Activated CD8-positive, alpha-beta T cell treated with anti-CD3 and anti-CD28 coated beads, Interleukin-2, amount 10 ng/mL, durations not matched to agents 7 days and 5 days (primary cell): Measurements from ENCODE around the gene GALNT5. TPM values are rescaled to one million over a fixed set of nuclear protein-coding genes. Genes with fewer than 3 reads are reported as not detected.
A peak's percentile ranks its signal among the peaks of the same experiment; 100 is the strongest.

Experiments used
- ATAC-seq: fragments of 150-1000 bp; cut with Tn5 transposase; one replicate; pipeline ENCODE4 v1.10.0; 2021; ENCODE audit warnings: moderate library complexity
- CTCF ChIA-PET: fragments of 350-600 bp; sonication (Branson Sonifier 250); formaldehyde crosslinking; loops from one replicate; lab custom pipeline; 2021; ENCODE audit warnings: antibody characterized with exemption; lab: Charles Lee
- POLR2A ChIA-PET: fragments of 350-600 bp; sonication (Branson Sonifier 250); formaldehyde crosslinking; loops from one replicate; lab custom pipeline; 2021; ENCODE audit warnings: antibody characterized with exemption; lab: Charles Lee
- DNase-seq: peaks from one replicate; pipeline ENCODE4 v3.0.0-alpha.2; 2020
- H3K27ac Mint-ChIP-seq: one replicate; pipeline ENCODE4 v1.8.0; 2021; ENCODE audit warnings: mild to moderate bottlenecking, mixed read lengths
- H3K27me3 Mint-ChIP-seq: one replicate; pipeline ENCODE4 v1.8.0; 2021; ENCODE audit warnings: low read depth, mixed read lengths
- H3K36me3 Mint-ChIP-seq: one replicate; pipeline ENCODE4 v1.8.0; 2021; ENCODE audit warnings: low read depth, mixed read lengths
- H3K4me1 Mint-ChIP-seq: one replicate; pipeline ENCODE4 v1.8.0; 2021; ENCODE audit warnings: low read depth, mixed read lengths
- H3K4me3 Mint-ChIP-seq: one replicate; pipeline ENCODE4 v1.8.0; 2021; ENCODE audit warnings: mild to moderate bottlenecking, mixed read lengths
- H3K9me3 Mint-ChIP-seq: one replicate; pipeline ENCODE4 v1.8.0; 2022; ENCODE audit warnings: mixed read lengths; ENCODE audit not compliant: insufficient read depth
- total RNA-seq, 2 experiments: library from RNA; stranded (reverse); gene quantifications; one replicate each; pipeline ENCODE4 v1.2.3, GENCODE V29; 2021

GALNT5 gene
- total RNA-seq, 2 experiments from 2014 or later = not detected

GRCh38 chr2:157296490-157296889 lies 39.0 kb downstream of the GALNT5 start:
- ChIA-PET CTCF (interaction anchor here (12.7 kb wide), 1 partner anchor 31 kb away, joined by 442 read pairs; the partner anchor contains the start of gene ERMN), POLR2A (no interaction called here)
- no peak overlapping the region for H3K27ac Mint-ChIP-seq

GRCh38 chr2:157296958-157297357 lies 39.5 kb downstream of the GALNT5 start:
- Mint-ChIP-seq H3K4me1 (peaks cover 8% of the 10 kb centered on the region), H3K9me3 (no peaks in the 10 kb centered on the region), H3K4me3 (no peak overlapping the region), H3K27ac (no peak overlapping the region), H3K27me3 (peaks cover 23% of the 10 kb centered on the region), H3K36me3 (no peaks in the 10 kb centered on the region)
- ChIA-PET POLR2A (no interaction called here), CTCF (interaction anchor here (0.8 to 12.7 kb wide), 2 partner anchors 30 to 455 kb away, joined by 3 to 442 read pairs; partner anchors contain the start of gene ERMN)
- no peak for DNase-seq
- ATAC-seq = no peak

More at GRCh38 chr2:157296490-157296889, 39.0 kb downstream of the GALNT5 start:
- Mint-ChIP-seq H3K36me3 (no peaks in the 10 kb centered on the region), H3K4me1 (peaks cover 8% of the 10 kb centered on the region), H3K27me3 (peaks cover 21% of the 10 kb centered on the region), H3K9me3 (no peaks in the 10 kb centered on the region), H3K4me3 (no peak overlapping the region)
- DNase-seq (no peak), ATAC-seq (no peak)

GRCh38 chr2:157301307-157301706 lies 43.8 kb downstream of the GALNT5 start:
- Mint-ChIP-seq H3K36me3 (no peaks in the 10 kb centered on the region), H3K4me1 (peaks cover 10% of the 10 kb centered on the region), H3K27me3 (peaks cover 26% of the 10 kb centered on the region), H3K9me3 (no peaks in the 10 kb centered on the region), H3K27ac (no peak overlapping the region), H3K4me3 (no peak overlapping the region)
- ChIA-PET POLR2A (no interaction called here), CTCF (interaction anchor here (0.6 to 12.7 kb wide), 36 partner anchors 9 to 734 kb away, joined by 3 to 442 read pairs (median 7); partner anchors contain the start of genes CYTIP and ERMN)
- ATAC-seq (no peak), DNase-seq (no peak)

- peak; percentile 53 for DNase-seq
- CTCF ChIA-PET = interaction anchor here (0.6 to 12.7 kb wide), 78 partner anchors 8 to 1441 kb away, joined by 3 to 442 read pairs (median 5); partner anchors contain the start of genes ACVR1, CYTIP and ERMN
- POLR2A ChIA-PET = interaction anchor here (0.6 to 0.9 kb wide), 2 partner anchors 12 to 111 kb away, joined by 4 read pairs; no protein-coding TSS in a partner anchor
- H3K36me3 Mint-ChIP-seq = no peaks in the 10 kb centered on the region
- peaks cover 23% of the 10 kb centered on the region for H3K4me1 Mint-ChIP-seq
- no peaks in the 10 kb centered on the region for H3K9me3 Mint-ChIP-seq
- H3K27ac Mint-ChIP-seq = no peak overlapping the region
- peaks cover 20% of the 10 kb centered on the region for H3K27me3 Mint-ChIP-seq
- peak; percentile 78 for ATAC-seq
- no peak overlapping the region for H3K4me3 Mint-ChIP-seq
Observed at GRCh38 chr2:157302492-157303099, 45.1 kb downstream of the GALNT5 start.

- ATAC-seq (no peak), DNase-seq (no peak)
- peaks cover 23% of the 10 kb centered on the region for H3K4me1 Mint-ChIP-seq
- POLR2A ChIA-PET = interaction anchor here (1.1 kb wide), 1 partner anchor 140 kb away, joined by 3 read pairs; the partner anchor contains the start of gene CYTIP
- no peaks in the 10 kb centered on the region for H3K9me3 Mint-ChIP-seq
- no peak overlapping the region for H3K4me3 Mint-ChIP-seq
- CTCF ChIA-PET = interaction anchor here (0.8 to 12.7 kb wide), 32 partner anchors 7 to 721 kb away, joined by 3 to 442 read pairs (median 8); partner anchors contain the start of gene ERMN
- no peaks in the 10 kb centered on the region for H3K36me3 Mint-ChIP-seq
- H3K27ac Mint-ChIP-seq = no peak overlapping the region
- H3K27me3 Mint-ChIP-seq = peaks cover 17% of the 10 kb centered on the region
Observed at GRCh38 chr2:157303612-157304011, 46.1 kb downstream of the GALNT5 start.

GRCh38 chr2:157304811-157305722 lies 47.6 kb downstream of the GALNT5 start:
- DNase-seq = no peak
- Mint-ChIP-seq H3K27me3 (peaks cover 12% of the 10 kb centered on the region), H3K27ac (no peak overlapping the region), H3K36me3 (no peaks in the 10 kb centered on the region), H3K4me3 (no peak overlapping the region), H3K9me3 (no peaks in the 10 kb centered on the region), H3K4me1 (peaks cover 23% of the 10 kb centered on the region)
- ChIA-PET POLR2A (interaction anchor here (0.6 to 1.1 kb wide), 2 partner anchors 129 to 138 kb away, joined by 3 read pairs; partner anchors contain the start of gene CYTIP), CTCF (interaction anchor here (0.7 to 12.7 kb wide), 23 partner anchors 12 to 719 kb away, joined by 3 to 442 read pairs (median 4); partner anchors contain the start of genes ACVR1C, CYTIP and ERMN)
- ATAC-seq = no peak

- Mint-ChIP-seq H3K4me1 (peaks cover 23% of the 10 kb centered on the region), H3K27ac (no peak overlapping the region), H3K36me3 (no peaks in the 10 kb centered on the region), H3K27me3 (peaks cover 8% of the 10 kb centered on the region), H3K4me3 (no peak overlapping the region), H3K9me3 (no peaks in the 10 kb centered on the region)
- no peak for DNase-seq
- POLR2A ChIA-PET = no interaction called here
- CTCF ChIA-PET = interaction anchor here (0.9 to 12.7 kb wide), 15 partner anchors 12 to 719 kb away, joined by 3 to 442 read pairs (median 5); partner anchors contain the start of genes ACVR1C and ERMN
- no peak for ATAC-seq
Observed at GRCh38 chr2:157305723-157306110, 48.2 kb downstream of the GALNT5 start.

- ChIA-PET POLR2A (interaction anchor here (0.6 to 1.2 kb wide), 2 partner anchors 132 to 592 kb away, joined by 3 read pairs; no protein-coding TSS in a partner anchor), CTCF (interaction anchor here (0.8 to 12.7 kb wide), 13 partner anchors 20 to 717 kb away, joined by 3 to 442 read pairs (median 4); partner anchors contain the start of genes ACVR1C and ERMN)
- Mint-ChIP-seq H3K9me3 (no peaks in the 10 kb centered on the region), H3K27ac (no peak overlapping the region), H3K4me1 (peaks cover 23% of the 10 kb centered on the region), H3K27me3 (peaks cover 6% of the 10 kb centered on the region), H3K36me3 (no peaks in the 10 kb centered on the region), H3K4me3 (no peak overlapping the region)
- DNase-seq (no peak), ATAC-seq (no peak)
Observed at GRCh38 chr2:157307021-157307420, 49.5 kb downstream of the GALNT5 start.

GRCh38 chr2:157309878-157310277 lies 52.4 kb downstream of the GALNT5 start:
- ChIA-PET POLR2A (interaction anchor here (0.6 kb wide), 1 partner anchor 167 kb away, joined by 3 read pairs; no protein-coding TSS in a partner anchor), CTCF (interaction anchor here (1.0 to 2.9 kb wide), 6 partner anchors 7 to 22 kb away, joined by 3 to 21 read pairs (median 6); partner anchors contain the start of gene ERMN)
- Mint-ChIP-seq H3K4me3 (no peak overlapping the region), H3K36me3 (no peaks in the 10 kb centered on the region), H3K27me3 (peaks cover 2% of the 10 kb centered on the region), H3K4me1 (peaks cover 14% of the 10 kb centered on the region), H3K9me3 (no peaks in the 10 kb centered on the region), H3K27ac (no peak overlapping the region)
- no peak for DNase-seq
- no peak for ATAC-seq

GRCh38 chr2:157311706-157312105 lies 54.2 kb downstream of the GALNT5 start:
- Mint-ChIP-seq H3K9me3 (no peaks in the 10 kb centered on the region), H3K27ac (no peak overlapping the region), H3K27me3 (peaks cover 2% of the 10 kb centered on the region), H3K36me3 (no peaks in the 10 kb centered on the region), H3K4me1 (peaks cover 9% of the 10 kb centered on the region), H3K4me3 (no peak overlapping the region)
- ChIA-PET CTCF (interaction anchor here (1.1 to 2.9 kb wide), 4 partner anchors 9 to 317 kb away, joined by 3 to 21 read pairs (median 10); partner anchors contain the start of gene ACVR1C), POLR2A (no interaction called here)
- DNase-seq = no peak
- no peak for ATAC-seq
